ENCODE measurements around the gene FADS2. TPM values are rescaled to one million over a fixed set of nuclear protein-coding genes. Genes with fewer than 3 reads are reported as not detected.
"Not testable (repeated sequence)": the region's sequence is repeated elsewhere in the genome, so short reads cannot be mapped to it uniquely, and the experiment has no call there.

Gene FADS2
- total RNA-seq, 4 donors from 2014 or later, result 17.6 to 40.0 (median 33.4) TPM

DNA sequence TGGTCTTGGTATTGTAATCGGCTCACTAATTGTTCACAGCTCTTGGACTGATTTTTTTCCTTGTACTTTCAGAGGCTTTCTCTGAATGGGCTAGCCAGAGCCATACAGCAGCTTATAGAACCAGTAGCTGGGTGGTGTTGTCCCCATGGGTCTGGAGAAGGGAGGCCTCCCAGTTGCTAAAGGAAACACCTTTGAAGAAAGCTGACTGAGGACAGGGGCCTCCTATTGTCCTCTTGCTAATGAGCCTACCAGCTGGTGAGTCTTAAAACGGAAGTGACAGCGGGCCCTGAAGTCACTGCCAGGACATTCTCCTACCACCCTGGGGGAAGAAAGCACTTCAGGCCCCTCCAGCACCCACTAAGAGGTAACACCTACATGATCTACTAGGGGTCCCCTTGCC is 53.3 kb downstream of the FADS2 start:
- Histone ChIP-seq H3K27ac (no peak overlapping the region), H3K9me3 (no peaks in the 10 kb centered on the region), H3K4me3 (no peak overlapping the region), H3K36me3 (peaks cover 0 to 36% of the 10 kb centered on the region in 2 donors), H3K27me3 (no peaks in the 10 kb centered on the region), H3K4me1 (peaks cover 0 to 5% (median 0%) of the 10 kb centered on the region in 3 donors)
- WGBS, 2 donors (ENCODE audit: low coverage in 1 of 2), result 59% methylated on average over 3 of the region's 3 CpGs; no CpG with 5 or more reads in 1 of the 2 donors
- peak; percentile 19 for ATAC-seq
- TF ChIP-seq EP300 (IDR thresholded peaks at IDR 0.05), result no peak
- no peak for TF ChIP-seq POLR2AphosphoS5 (IDR thresholded peaks at IDR 0.05)

GRCh38 chr11:61882267-61882666 is 54.2 kb downstream of the FADS2 start:
- H3K36me3 ChIP-seq, result peaks cover 0 to 27% of the 10 kb centered on the region in 2 donors
- peaks cover 0 to 14% (median under 1%) of the 10 kb centered on the region in 3 donors for H3K4me1 ChIP-seq
- not testable (repeated sequence) for ATAC-seq, H3K27me3 ChIP-seq, H3K27ac ChIP-seq, H3K9me3 ChIP-seq, H3K4me3 ChIP-seq
- 100% methylated on average over 1 to 2 of the region's 3 CpGs for WGBS, 2 donors (ENCODE audit: low coverage in 1 of 2)

DNA sequence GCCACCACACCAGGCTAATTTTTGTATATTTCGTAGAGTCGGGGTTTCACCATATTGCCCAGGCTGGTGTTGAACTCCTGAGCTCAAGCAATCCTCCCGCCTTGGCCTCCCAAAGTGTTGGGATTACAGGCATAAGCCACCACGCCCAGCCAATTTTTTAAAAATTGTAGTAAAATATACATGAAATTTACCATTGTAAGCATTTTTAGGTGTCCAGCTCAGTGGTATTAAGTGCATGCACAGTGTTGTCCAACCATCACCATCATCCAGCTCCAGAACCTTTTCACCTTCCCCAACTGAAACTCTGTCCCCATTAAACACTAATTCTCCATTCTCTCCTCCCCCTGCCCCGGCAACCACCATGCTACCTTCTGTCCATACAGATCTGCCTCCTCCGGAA is 54.8 kb downstream of the FADS2 start:
- H3K27me3 ChIP-seq, result no peaks in the 10 kb centered on the region
- H3K4me3 ChIP-seq, result no peak overlapping the region
- 79 to 100% methylated on average over 2 to 4 of the region's 6 CpGs for WGBS, 2 donors (ENCODE audit: low coverage in 1 of 2)
- no peak for ATAC-seq
- peaks cover 0 to 20% (median 5%) of the 10 kb centered on the region in 3 donors for H3K4me1 ChIP-seq
- H3K27ac ChIP-seq, result no peak overlapping the region
- peaks cover 0 to 21% of the 10 kb centered on the region in 2 donors for H3K36me3 ChIP-seq
- TF ChIP-seq POLR2AphosphoS5 (IDR thresholded peaks at IDR 0.05) (no peak), EP300 (IDR thresholded peaks at IDR 0.05) (no peak)
- no peaks in the 10 kb centered on the region for H3K9me3 ChIP-seq

- TF ChIP-seq EP300 (IDR thresholded peaks at IDR 0.05), result no peak
- no peak for TF ChIP-seq POLR2AphosphoS5 (IDR thresholded peaks at IDR 0.05)
- no peak for TF ChIP-seq CTCF (IDR thresholded peaks at IDR 0.05)
- TF ChIP-seq POLR2A (IDR thresholded peaks at IDR 0.05), result no peak
- H3K27ac ChIP-seq, result no peak overlapping the region
- peaks cover 0 to 17% of the 10 kb centered on the region in 2 donors for H3K36me3 ChIP-seq
- H3K9me3 ChIP-seq, result no peaks in the 10 kb centered on the region
- H3K4me3 ChIP-seq, result no peak overlapping the region
- 72 to 79% methylated on average over 2 to 3 of the region's 10 CpGs for WGBS, 2 donors (ENCODE audit: low coverage in 1 of 2)
- H3K4me1 ChIP-seq, result peaks cover 0 to 24% (median 8%) of the 10 kb centered on the region in 3 donors
- H3K27me3 ChIP-seq, result no peaks in the 10 kb centered on the region
- no peak for ATAC-seq
Measured at GRCh38 chr11:61883327-61883726, 55.2 kb downstream of the FADS2 start.

DNA sequence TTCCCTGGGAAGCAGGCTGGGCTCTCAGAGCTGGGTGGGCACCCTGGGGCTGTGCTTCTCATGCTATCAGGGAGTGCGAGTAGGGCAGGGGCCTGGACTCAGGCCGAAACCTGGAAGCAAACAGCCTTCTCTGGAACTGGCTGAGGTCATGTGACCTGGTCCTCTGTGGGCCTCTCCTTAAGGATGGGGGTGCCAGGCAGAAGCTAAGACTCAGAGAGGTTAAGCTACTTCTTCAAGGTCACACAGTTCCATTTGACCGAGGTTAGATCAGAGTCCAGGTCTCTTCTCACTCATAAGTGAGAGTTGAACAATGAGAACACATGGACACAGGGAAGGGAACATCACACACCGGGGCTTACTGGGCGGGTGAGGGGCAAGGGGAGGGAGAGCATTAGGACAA is 55.8 kb downstream of the FADS2 start:
- H3K9me3 ChIP-seq, result no peaks in the 10 kb centered on the region
- no peak overlapping the region for H3K4me3 ChIP-seq
- peaks cover 0 to 10% of the 10 kb centered on the region in 2 donors for H3K36me3 ChIP-seq
- peaks cover 0 to 31% (median 14%) of the 10 kb centered on the region in 3 donors for H3K4me1 ChIP-seq
- H3K27ac ChIP-seq, result no peak overlapping the region
- 64% methylated on average over 2 of the region's 5 CpGs; no CpG with 5 or more reads in 1 of the 2 donors for WGBS, 2 donors (ENCODE audit: low coverage in 1 of 2)
- H3K27me3 ChIP-seq, result no peaks in the 10 kb centered on the region
- no peak for ATAC-seq
- TF ChIP-seq POLR2AphosphoS5 (IDR thresholded peaks at IDR 0.05) (no peak), CTCF (IDR thresholded peaks at IDR 0.05) (no peak), POLR2A (IDR thresholded peaks at IDR 0.05) (no peak), EP300 (IDR thresholded peaks at IDR 0.05) (no peak)

DNA sequence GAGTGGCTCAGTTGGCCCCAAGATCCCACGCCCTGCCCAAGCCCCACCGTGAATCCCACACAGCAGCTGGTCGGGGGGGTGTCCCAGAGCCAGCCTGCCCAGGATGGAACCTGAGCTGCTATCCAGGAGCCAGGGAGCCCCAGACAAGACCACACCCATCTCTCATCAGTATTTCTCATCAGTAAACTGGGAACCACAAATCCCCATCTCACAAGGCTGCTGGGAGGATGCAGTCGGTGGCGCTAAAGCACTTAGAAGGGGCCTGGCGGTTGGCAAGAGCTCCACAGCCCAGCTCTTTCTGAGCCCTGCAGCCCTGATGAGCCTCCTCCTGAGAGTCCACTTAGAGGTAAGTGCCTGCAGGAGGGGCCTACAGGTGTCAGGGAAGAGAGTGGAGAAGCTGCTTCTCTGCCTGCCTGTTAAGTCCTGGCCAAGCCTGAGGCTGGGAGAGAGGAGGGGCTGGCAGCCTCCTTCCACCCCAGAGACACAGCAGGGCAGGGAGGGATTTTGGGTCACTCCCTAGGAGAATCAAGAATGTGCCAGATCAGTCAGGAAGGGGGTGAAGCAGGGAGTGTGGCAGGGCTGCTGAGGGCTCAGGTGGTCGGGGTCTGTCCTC is 57.2 kb downstream of the FADS2 start:
- no peak overlapping the region for H3K4me3 ChIP-seq
- ATAC-seq, result no peak
- H3K9me3 ChIP-seq, result no peaks in the 10 kb centered on the region
- no peak for TF ChIP-seq EP300 (IDR thresholded peaks at IDR 0.05)
- TF ChIP-seq POLR2AphosphoS5 (IDR thresholded peaks at IDR 0.05), result no peak
- TF ChIP-seq CTCF (IDR thresholded peaks at IDR 0.05), result no peak
- TF ChIP-seq POLR2A (IDR thresholded peaks at IDR 0.05), result no peak
- H3K27ac ChIP-seq, result no peak overlapping the region
- no peaks in the 10 kb centered on the region for H3K27me3 ChIP-seq
- no CpG with 5 or more reads among the region's 7 CpGs for WGBS, 2 donors (ENCODE audit: low coverage in 1 of 2)
- no peaks in the 10 kb centered on the region for H3K36me3 ChIP-seq
- peaks cover 2 to 43% (median 21%) of the 10 kb centered on the region in 3 donors for H3K4me1 ChIP-seq
